Stimulated activated effector memory CD8-positive, alpha-beta T cell treated with anti-CD3 and anti-CD28 coated beads, Interleukin-12 subunit alpha, Interleukin-12 subunit beta, amount 100 ng/mL, for 72 hours (primary cell): ENCODE measurements around the gene MAP1LC3A.

ENCODE experiments used
- ATAC-seq: fragments of 150-1000 bp; cut with Tn5 transposase; 2 replicates; pipeline ENCODE4 v1.10.0; 2021
- DNase-seq, 2 donors: peaks; one replicate each; pipeline ENCODE4 v3.0.0; 2021 to 2022; ENCODE audit warnings: low spot score in 2 of 2
- H3K27ac Mint-ChIP-seq: one replicate; pipeline ENCODE4 v1.8.0; 2022; ENCODE audit warnings: mild to moderate bottlenecking, mixed read lengths
- H3K36me3 Mint-ChIP-seq: one replicate; pipeline ENCODE4 v1.8.0; 2022; ENCODE audit warnings: mild to moderate bottlenecking, mixed read lengths
- H3K4me1 Mint-ChIP-seq: one replicate; pipeline ENCODE4 v1.8.0; 2022; ENCODE audit warnings: mixed read lengths
- H3K4me3 Mint-ChIP-seq: one replicate; pipeline ENCODE4 v1.8.0; 2022; ENCODE audit warnings: mild to moderate bottlenecking, mixed read lengths
- H3K9me3 Mint-ChIP-seq: one replicate; pipeline ENCODE4 v1.8.0; 2022; ENCODE audit warnings: mixed read lengths

Gene MAP1LC3A

DNA sequence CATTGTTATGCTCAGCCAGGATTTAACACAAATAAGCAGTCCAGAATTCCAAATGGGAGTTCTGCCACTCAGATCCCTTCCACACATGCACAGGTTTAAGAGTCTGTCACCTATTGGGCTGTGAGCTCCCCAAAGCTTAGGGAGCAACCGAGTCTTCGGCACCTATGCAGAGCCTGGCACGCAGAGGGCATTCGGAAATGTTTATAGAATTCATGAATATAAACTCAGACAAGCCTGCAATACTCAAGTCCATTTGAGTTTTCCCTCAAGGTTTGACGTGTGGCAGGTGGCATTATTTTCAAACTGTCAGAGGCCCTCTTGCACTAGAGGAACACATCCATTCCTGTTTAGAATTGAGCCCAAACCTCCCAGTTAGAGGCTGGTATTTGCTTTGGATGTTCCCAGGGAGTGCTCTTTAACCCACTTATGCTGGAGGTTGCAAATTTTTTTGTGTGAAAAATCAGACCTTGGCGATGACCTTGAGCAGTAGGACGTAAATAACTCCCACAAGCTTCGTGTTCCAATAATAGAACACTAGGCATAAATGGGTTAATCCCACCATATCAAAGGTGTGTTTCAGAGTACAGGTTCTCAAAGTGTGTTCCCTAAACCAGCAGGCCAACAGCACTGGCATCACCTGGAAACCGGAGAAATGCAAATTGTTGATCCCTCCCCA is 28.1 kb downstream of the MAP1LC3A start:
- Mint-ChIP-seq H3K9me3 (no peaks in the 10 kb centered on the region), H3K27ac (no peak overlapping the region), H3K36me3 (peaks cover 34% of the 10 kb centered on the region), H3K4me1 (peaks cover 4% of the 10 kb centered on the region), H3K4me3 (no peak overlapping the region)
- ATAC-seq (no peak), DNase-seq (no peak)

DNA sequence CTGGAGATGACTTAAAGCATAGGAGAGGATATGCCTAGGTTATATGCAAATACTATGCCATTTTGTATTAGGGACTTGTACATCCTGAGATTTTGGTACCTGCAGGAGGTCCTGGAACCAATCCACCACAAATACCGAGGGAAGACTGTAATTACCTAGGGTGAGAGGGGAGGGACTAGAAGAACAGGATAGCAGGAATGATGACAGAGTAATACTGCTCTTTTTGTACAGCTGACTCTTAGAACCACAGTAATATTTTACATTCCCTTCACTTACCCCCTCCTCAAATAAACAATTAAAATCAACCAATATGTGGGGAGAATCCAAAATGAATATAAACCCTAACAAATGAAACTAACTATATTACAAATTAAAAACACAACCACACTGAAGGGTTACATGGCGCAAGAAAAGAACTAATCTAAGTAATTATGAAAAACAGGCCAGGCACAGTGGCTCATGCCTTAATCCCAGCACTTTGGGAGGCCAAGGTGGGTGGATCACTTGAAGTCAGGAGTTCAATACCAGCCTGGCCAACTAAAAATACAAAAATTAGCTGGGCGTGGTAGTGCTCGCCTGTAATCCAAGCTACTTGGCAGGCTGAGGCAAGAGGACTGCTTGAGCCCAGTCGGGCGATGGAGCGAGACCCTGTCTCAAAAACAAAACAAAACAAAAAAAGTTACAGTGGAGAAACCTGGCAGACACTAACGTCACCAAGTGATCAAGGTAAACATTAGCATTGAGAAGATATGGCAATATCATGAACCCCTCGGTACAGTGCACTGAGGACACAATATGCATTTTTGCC is 37.1 kb downstream of the MAP1LC3A start:
- no peak for DNase-seq
- Mint-ChIP-seq H3K4me3 (no peak overlapping the region), H3K4me1 (no peaks in the 10 kb centered on the region), H3K36me3 (peaks cover 14% of the 10 kb centered on the region), H3K27ac (no peak overlapping the region), H3K9me3 (no peaks in the 10 kb centered on the region)
- ATAC-seq = no peak

GRCh38 chr20:34600892-34601653 is 42.6 kb downstream of the MAP1LC3A start:
- DNase-seq (no peak), ATAC-seq (no peak)
- no peaks in the 10 kb centered on the region for H3K4me1 Mint-ChIP-seq
- no peak overlapping the region for H3K27ac Mint-ChIP-seq
- H3K9me3 Mint-ChIP-seq = no peaks in the 10 kb centered on the region
- H3K36me3 Mint-ChIP-seq = peaks cover 17% of the 10 kb centered on the region
- no peak overlapping the region for H3K4me3 Mint-ChIP-seq

DNA sequence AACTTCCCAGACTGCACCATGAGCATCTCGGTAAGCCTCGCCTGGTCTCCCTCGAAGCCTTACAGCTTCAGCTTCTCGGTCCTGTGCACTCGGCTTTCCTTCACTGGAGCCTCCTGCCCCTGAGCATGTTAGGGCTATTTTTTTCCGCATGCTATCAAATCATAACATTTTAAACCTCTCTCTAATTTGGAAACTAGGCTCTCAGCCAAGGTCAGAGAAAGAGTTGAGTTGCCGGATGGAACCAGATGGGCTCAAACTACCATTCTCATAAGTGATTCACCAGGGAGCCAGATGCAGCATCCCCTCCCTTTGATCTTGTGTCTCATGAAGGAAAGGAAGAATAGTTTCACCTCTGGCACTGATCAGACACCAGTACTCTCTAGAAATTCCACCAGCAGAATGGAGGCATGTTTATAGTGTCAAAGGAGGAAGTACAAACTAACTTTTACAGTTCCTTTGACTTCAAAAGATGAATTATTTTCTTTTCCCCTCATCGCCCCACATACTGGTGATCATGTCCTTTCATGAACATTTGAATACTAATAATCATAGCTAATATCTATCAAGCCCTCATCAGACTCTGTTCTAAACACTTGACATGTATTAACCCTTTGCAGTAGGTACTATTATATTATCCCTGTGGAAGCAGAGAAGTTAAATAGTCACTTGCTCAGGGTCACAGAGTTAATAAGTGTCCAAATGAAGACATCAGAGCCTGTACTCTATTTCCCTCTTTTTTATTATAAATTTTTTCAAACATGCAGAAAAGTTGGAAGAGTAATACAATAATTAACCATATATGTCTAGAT is 46.7 kb downstream of the MAP1LC3A start:
- Mint-ChIP-seq H3K27ac (peak overlapping the region; percentile 54), H3K4me3 (no peak overlapping the region), H3K4me1 (no peaks in the 10 kb centered on the region), H3K36me3 (peaks cover 17% of the 10 kb centered on the region), H3K9me3 (no peaks in the 10 kb centered on the region)
- ATAC-seq (no peak), DNase-seq (no peak)

- Mint-ChIP-seq H3K27ac (no peak overlapping the region), H3K36me3 (peaks cover 16% of the 10 kb centered on the region), H3K4me1 (no peaks in the 10 kb centered on the region), H3K9me3 (no peaks in the 10 kb centered on the region), H3K4me3 (no peak overlapping the region)
- no peak for ATAC-seq
- DNase-seq = no peak
Observed at GRCh38 chr20:34607066-34607465, 48.5 kb downstream of the MAP1LC3A start.
